ENCODE data around the gene TNRC6C. TPM values are rescaled to one million over a fixed set of nuclear protein-coding genes. Genes with fewer than 3 reads are reported as not detected.

The TNRC6C gene
- total RNA-seq, 4 donors from 2014 or later, result 4.7 to 9.0 (median 7.6) TPM

GRCh38 chr17:78044280-78044835 is 85.9 kb downstream of the TNRC6C start:
- H3K27ac ChIP-seq, result peak overlapping the region; percentile 69 to 94 (median 92)
- peak in 1 of 2 donors; percentile 68 for ATAC-seq

GRCh38 chr17:78045316-78045715 is 86.8 kb downstream of the TNRC6C start:
- H3K4me1 ChIP-seq, result peaks cover 71 to 74% of the 10 kb centered on the region in 2 donors
- DNase-seq, result no peak

More at GRCh38 chr17:78044280-78044835, 85.9 kb downstream of the TNRC6C start:
- in situ Hi-C loops (cut with MboI; ENCODE audit: low sequenced_read_pairs in 4 of 4), result no loop called here
- Histone ChIP-seq H3K4me3 (no peak overlapping the region), H3K36me3 (peaks cover 0 to 7% of the 10 kb centered on the region in 2 donors), H3K4me1 (peaks cover 77 to 79% of the 10 kb centered on the region in 2 donors), H3K27me3 (no peaks in the 10 kb centered on the region), H3K9me3 (no peaks in the 10 kb centered on the region)
- DNase-seq, result peak in 1 of 2 donors; percentile 42
- TF ChIP-seq CTCF (IDR thresholded peaks at IDR 0.05 in 4 of 5, conservative IDR thresholded peaks at IDR 0.05 in 1 of 5) (no peak), POLR2A (IDR thresholded peaks at IDR 0.05) (no peak)
- intact Hi-C loops (cut with DNase I; ENCODE audit: low total_unique reads), result no loop called here

GRCh38 chr17:78046923-78047322 is 88.4 kb downstream of the TNRC6C start:
- intact Hi-C loops (cut with DNase I; ENCODE audit: low total_unique reads) (no loop called here), in situ Hi-C loops (cut with MboI; ENCODE audit: low sequenced_read_pairs in 4 of 4) (no loop called here)
- Histone ChIP-seq H3K9me3 (no peaks in the 10 kb centered on the region), H3K36me3 (peaks cover 0 to 17% of the 10 kb centered on the region in 2 donors), H3K4me1 (peaks cover 65 to 73% of the 10 kb centered on the region in 2 donors), H3K27ac (peak overlapping the region; percentile 74 to 94 (median 92)), H3K27me3 (no peaks in the 10 kb centered on the region), H3K4me3 (peak overlapping the region in 1 of 4 donors; percentile 11)
- no peak for TF ChIP-seq POLR2A (IDR thresholded peaks at IDR 0.05)
- TF ChIP-seq CTCF (IDR thresholded peaks at IDR 0.05 in 4 of 5, conservative IDR thresholded peaks at IDR 0.05 in 1 of 5), result no peak
- DNase-seq (peak in 1 of 2 donors; percentile 53), ATAC-seq (peak; percentile 28 to 68)

More at GRCh38 chr17:78045316-78045715, 86.8 kb downstream of the TNRC6C start:
- peaks cover 0 to 16% of the 10 kb centered on the region in 2 donors for H3K36me3 ChIP-seq
- intact Hi-C loops (cut with DNase I; ENCODE audit: low total_unique reads), result no loop called here
- H3K4me3 ChIP-seq, result no peak overlapping the region
- H3K27ac ChIP-seq, result peak overlapping the region; percentile 69 to 94 (median 92)
- no peak for TF ChIP-seq POLR2A (IDR thresholded peaks at IDR 0.05)
- no peak for TF ChIP-seq CTCF (IDR thresholded peaks at IDR 0.05 in 4 of 5, conservative IDR thresholded peaks at IDR 0.05 in 1 of 5)
- no peak for ATAC-seq
- in situ Hi-C loops (cut with MboI; ENCODE audit: low sequenced_read_pairs in 4 of 4), result no loop called here
- H3K9me3 ChIP-seq, result no peaks in the 10 kb centered on the region
- H3K27me3 ChIP-seq, result no peaks in the 10 kb centered on the region

GRCh38 chr17:78048346-78049292 is 90.1 kb downstream of the TNRC6C start:
- no peak for ATAC-seq
- peaks cover 48 to 63% of the 10 kb centered on the region in 2 donors for H3K4me1 ChIP-seq
- H3K27me3 ChIP-seq, result no peaks in the 10 kb centered on the region
- in situ Hi-C loops (cut with MboI; ENCODE audit: low sequenced_read_pairs in 4 of 4) (no loop called here), intact Hi-C loops (cut with DNase I; ENCODE audit: low total_unique reads) (no loop called here)
- H3K27ac ChIP-seq, result peak overlapping the region; percentile 35 to 94 (median 92)
- peaks cover 0 to 21% of the 10 kb centered on the region in 2 donors for H3K36me3 ChIP-seq
- TF ChIP-seq CTCF (IDR thresholded peaks at IDR 0.05 in 4 of 5, conservative IDR thresholded peaks at IDR 0.05 in 1 of 5), result no peak
- no peak for TF ChIP-seq POLR2A (IDR thresholded peaks at IDR 0.05)
- H3K9me3 ChIP-seq, result no peaks in the 10 kb centered on the region
- DNase-seq, result no peak
- H3K4me3 ChIP-seq, result no peak overlapping the region
